Renal pelvis (tissue), 4 donors: ENCODE results near the gene CCR9. TPM values are rescaled to one million over a fixed set of nuclear protein-coding genes. Genes with fewer than 3 reads are reported as not detected.

Experiments used
- DNase-seq: peaks from one replicate; pipeline ENCODE4 v3.0.0-alpha.2; 2013
- polyA plus RNA-seq, 3 donors: library from polyadenylated mRNA; unstranded; fragments of 120-200 nt; gene quantifications; one replicate each; pipeline ENCODE4 v1.2.1, GENCODE V29; 2013; ENCODE audit not compliant: insufficient read length in 3 of 3

CCR9 gene
- polyA plus RNA-seq, 3 donors, result 0.10 to 0.13 TPM; not detected in 1

- DNase-seq, result no peak
Measured at GRCh38 chr3:45952456-45952855, 66.1 kb downstream of the CCR9 start.

Other genes with a start within 250 kb of the CCR9 start
- gene SACM1L, start 197.1 kb upstream of the CCR9 start, polyA plus RNA-seq, result 10 to 100 TPM; 50.8 to 78.4 (median 73.7) TPM
- gene SLC6A20, start 90.0 kb upstream of the CCR9 start, polyA plus RNA-seq, result under 1 TPM; 0.10 to 0.16 (median 0.15) TPM
- gene LZTFL1, start 44.4 kb upstream of the CCR9 start, polyA plus RNA-seq, result 10 to 100 TPM; 55.3 to 61.9 (median 55.6) TPM
- gene CXCR6, start 56.9 kb downstream of the CCR9 start, polyA plus RNA-seq, result under 1 TPM; 0.07 to 0.86 (median 0.44) TPM
- gene FYCO1, start 109.3 kb downstream of the CCR9 start, polyA plus RNA-seq, result 10 to 100 TPM; 18.1 to 19.1 (median 18.9) TPM
- gene XCR1, start 140.9 kb downstream of the CCR9 start, polyA plus RNA-seq, result under 1 TPM; 0.04 to 0.56 (median 0.14) TPM